G401.6 (cell line): ENCODE results near the gene UNG.

Source experiments
- FAIRE-seq: peaks from 2 replicates; lab custom pipeline; 2012; peaks lifted over from hg19 to GRCh38; lab: Jason Lieb, UNC

The UNG gene

DNA sequence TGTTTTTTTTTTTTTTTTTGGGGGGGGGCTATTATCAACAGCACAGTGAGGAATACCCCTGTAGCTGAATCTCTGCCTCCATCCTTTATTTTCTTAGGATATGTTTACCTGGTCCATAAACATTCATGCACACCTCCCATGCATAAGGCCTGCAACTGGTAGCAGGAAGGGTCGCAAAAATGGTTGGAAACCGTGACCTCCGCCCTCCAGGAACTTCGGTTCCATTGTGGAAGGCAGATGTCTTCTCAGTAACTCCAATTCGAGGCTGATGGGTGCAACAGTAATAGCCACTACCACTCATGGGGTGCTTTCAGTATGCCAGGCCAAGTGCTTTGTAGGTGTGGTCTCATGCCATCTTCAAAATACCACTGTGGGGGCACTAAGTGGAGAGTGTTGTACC is 59.2 kb downstream of the UNG start:
- FAIRE-seq, result no peak

- FAIRE-seq, result no peak
These were observed 60.6 kb downstream of the UNG start for GRCh38 chr12:109157986-109158385.

DNA sequence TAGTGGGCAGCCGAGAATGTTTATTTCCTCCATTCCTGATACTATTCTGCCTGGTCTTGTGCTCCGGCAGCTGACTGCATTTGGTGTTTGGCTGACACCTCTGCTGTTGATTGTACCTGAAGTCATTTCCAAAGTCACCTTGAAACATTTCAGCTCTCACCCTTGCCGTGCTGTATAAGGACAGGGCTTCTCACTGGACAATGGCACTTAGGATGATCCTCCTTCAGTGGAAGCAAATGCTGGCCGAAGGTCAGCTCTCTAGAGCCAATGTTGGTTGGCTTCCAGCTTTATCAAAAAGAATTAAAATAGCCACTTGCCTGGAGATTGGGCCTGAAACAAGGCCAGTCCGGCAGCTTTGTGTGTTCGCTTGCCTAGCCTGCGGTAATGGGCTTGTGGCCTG is 63.0 kb downstream of the UNG start:
- FAIRE-seq, result no peak
